KBM-7 (cell line): ENCODE measurements around the gene PLPP1.
"Not testable (repeated sequence)": the region's sequence is repeated elsewhere in the genome, so short reads cannot be mapped to it uniquely, and the experiment has no call there.

ENCODE experiments used
- DNase-seq: peaks from one replicate; pipeline ENCODE4 v3.0.0-alpha.2; 2015
- in situ Hi-C: fragments of 300-500 bp; cut with MboI; formaldehyde crosslinking; loops from 2 replicates; pipeline ENCODE4 v1.14.3; 2020; ENCODE audit warnings: low sequenced_read_pairs, low pct_unique_long_range_greater_than_20kb, mixed read lengths

The PLPP1 gene

DNA sequence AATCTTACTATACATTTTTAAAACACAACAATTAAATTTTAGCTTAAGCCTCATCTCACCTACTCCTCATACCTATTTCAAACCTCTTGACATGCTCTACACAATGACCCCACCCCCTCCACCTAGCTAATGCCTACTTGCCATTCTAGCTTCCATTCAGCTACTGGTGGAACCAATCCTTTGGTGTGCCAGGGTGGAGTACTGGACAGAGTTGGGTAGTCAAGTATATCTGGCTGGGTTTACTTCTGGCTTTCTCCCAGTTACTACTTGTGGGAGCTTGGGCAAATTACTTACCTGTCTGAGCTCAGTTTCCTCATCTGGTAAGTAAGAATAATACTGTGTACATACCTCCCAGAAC, 24.3 kb downstream of the PLPP1 start:
- no peak for DNase-seq
- in situ Hi-C loops, result no loop called here

DNA sequence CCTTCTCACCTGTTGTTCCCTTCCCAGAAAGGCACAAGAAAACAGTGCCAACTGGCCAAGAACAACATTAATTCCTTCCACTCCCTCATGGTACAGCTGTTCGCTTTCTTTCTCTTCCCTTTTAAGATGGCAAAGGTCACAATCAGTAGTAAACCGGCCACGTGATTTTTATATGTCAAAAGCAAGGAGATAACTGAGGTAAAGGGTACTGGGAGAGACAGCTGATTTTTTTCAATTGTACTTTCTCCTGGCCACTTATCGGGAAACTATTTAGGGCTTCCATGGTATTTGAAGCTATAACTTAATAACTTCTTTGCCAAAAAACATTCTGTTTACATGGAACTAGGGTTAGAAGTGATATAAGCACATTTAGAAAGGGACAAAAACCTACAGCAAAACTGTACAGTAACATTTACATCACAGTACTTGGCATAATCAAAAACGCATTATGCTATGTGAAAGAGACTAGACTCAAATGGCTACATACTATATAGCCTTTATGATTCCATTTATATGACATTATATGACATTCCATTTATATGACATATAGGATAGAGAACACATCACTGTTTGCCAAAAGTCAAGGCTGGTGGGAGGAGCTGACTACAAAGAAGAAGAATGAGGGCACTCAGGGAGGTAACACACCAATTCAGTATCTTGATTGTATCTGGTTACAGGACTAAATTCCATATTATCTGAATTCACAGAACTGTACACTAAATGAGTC, 24.8 kb downstream of the PLPP1 start:
- DNase-seq, result no peak
- in situ Hi-C loops, result no loop called here

DNA sequence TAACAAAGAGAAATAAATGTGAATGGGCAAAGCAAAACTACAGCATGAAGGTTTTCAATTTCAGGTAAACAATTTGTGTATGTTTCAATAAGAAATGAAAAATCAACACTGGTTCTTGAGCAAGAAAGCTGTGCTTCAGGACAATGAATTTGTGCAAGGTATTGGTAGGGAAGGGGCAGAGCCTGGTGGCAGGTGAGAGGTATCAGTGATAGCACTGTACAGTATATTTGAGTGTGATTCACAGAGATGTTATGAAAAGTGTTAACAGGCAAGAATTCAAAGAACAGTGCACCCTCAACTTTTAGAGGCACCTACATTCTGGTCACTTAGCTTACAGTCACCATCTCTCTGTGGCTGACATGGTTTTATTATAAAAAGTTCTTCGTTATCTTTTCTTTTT, 25.7 kb downstream of the PLPP1 start:
- in situ Hi-C loops, result no loop called here
- DNase-seq, result no peak

DNA sequence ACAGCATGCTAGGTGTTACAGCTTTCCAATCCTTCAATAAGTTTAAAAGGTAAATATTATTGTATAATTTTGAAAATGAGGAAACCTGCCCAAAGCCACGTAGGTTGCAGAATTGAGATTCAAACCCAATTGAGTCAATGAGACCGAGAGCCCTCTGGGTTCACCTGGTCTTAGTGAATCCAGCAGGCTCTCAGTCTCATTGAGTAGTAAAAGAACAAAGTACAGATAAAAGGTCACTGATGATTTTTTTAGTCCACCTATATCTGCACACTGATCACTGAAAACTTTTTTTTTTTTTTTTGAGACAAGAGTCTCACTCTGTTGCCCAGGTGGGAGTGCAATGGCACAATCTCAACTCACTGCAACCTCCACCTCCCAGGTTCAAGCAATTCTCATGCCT, 27.2 kb downstream of the PLPP1 start:
- in situ Hi-C loops, result no loop called here
- DNase-seq, result no peak

DNA sequence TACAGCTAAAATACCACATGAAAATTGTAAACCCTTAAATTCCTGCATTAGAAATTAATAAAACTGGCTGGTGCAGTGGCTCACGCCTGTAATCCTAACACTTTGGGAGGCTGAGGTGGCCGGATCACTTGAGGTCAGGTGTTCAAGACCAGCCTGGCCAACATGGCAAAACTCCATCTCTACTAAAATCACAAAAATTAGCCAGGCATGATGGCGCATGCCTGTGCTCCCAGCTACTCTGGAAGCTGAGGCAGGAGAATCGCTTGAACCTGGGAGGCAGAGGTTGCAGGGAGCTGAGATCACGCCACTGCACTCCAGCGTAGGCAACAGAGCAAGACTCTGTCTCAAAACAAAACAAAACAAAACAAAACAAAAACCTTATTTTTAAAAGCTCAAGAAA, 29.1 kb downstream of the PLPP1 start:
- DNase-seq, in situ Hi-C loops: not testable (repeated sequence)

DNA sequence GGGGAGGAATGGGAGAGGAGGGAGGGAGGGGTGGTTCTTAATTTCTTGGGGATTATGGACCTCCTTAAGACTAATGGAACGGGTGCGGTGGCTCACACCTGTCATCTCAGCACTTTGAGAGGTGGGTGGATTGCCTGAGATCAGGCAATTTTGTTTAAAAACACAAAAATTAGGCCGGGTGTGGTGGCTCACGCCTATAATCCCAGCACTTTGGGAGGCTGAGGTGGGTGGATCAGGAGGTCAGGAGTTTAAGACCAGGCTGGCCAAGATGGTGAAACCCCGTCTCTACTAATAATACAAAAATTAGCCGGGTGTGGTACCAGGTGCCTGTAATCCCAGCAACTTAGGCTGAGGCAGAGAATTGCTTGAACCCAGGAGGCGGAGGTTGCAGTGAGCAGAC, 30.8 kb downstream of the PLPP1 start:
- DNase-seq, in situ Hi-C loops: not testable (repeated sequence)

- peak; percentile 70 for DNase-seq
- in situ Hi-C loops, result no loop called here
Observed at GRCh38 chr5:55502759-55503158, 32.0 kb downstream of the PLPP1 start.

DNA sequence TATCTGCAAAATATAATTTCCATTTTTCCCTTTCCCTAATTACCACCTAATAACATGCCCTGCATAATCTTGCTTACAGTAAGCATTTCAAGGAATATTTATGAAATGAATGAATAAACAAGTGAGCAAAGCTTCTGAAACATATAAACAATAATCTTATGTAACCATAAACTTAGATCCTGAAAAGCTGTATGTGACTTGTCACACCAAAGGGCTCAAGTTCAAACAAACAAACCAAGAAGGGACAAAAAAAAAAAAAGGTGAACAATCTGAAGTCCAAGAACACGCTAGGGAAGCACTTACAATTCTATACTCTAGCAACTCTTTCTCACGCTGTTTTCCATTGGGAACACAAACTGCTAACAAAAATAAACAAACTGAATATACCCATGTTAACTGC, 36.3 kb downstream of the PLPP1 start:
- DNase-seq, result no peak
- in situ Hi-C loops, result no loop called here

DNA sequence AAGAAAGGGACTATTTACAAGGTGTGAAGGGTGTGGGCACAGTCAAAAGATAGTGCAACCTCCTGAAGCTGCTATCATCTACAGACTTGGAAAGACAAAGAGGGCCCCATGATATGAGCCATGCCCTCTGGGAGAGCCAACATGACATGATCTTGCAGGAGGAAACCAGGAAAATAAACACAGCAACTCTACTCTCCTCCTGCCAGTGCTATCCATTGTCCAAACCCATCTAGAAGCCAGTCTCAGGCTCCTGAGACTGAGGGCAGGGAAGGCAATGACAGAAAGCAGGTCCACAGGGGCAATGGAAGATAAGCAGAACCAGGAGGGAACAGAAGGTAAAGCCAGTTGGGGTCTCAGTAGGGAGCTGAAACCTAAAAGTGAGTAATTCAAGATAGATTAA, 37.1 kb downstream of the PLPP1 start:
- DNase-seq, result no peak
- in situ Hi-C loops, result no loop called here

DNA sequence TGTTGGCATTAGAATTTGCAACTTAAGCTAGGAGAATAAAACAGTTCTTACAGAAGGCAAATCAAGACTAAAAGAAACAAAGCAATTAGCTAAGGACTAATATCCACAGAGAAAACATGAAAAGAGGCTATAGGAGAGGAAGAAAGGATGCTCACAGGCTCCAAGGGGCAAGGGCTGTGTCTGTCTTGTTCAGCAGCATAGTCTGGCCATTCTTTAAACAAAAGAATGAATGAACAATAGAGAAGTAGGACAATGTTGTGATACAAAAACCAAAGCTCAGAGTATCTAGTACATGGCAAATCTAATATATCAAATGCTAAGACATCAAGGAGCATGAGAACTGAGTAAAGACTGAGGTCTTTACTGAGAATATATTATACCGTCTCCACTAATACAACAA, 39.5 kb downstream of the PLPP1 start:
- in situ Hi-C loops, result no loop called here

DNA sequence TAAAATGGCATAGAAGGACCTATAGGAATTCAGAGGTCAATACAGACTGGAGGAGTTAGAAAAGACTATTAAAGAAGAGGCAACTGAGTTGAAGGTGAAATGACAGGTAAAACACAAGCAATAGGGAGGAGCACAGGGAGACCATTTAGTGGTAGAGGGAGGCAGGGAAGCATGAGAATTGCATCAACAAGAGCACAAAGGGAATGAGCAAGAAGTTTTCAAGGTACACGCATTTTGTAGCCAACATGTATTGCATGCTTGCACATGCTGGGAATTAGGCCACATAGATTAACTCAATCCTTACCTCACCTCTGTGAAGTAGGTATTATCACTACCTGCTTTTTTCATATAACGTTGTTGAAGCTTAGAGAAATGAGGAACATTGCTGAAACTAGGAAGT, 42.3 kb downstream of the PLPP1 start:
- no peak for DNase-seq
- in situ Hi-C loops, result no loop called here

More for the DNA sequence above, 39.5 kb downstream of the PLPP1 start:
- no peak for DNase-seq

DNA sequence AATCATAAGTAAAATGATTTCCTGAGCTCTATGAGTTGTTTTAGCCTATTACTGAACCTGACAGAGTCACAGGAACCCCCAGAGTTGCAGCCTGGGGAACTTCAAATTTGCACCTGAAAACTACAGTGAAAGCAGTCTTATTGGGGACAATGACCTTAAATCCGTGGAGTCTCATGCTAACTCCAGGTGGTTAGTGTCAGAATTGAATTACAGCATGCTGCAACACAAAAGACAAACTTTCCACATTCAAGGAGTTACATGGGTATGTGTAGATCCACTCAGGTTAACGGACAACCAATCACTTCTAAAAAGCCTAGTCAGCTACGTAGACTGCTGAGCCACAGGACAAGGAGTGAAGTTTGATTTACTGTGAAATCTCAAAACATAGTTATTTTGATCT, 49.7 kb downstream of the PLPP1 start:
- in situ Hi-C loops, result no loop called here

DNA sequence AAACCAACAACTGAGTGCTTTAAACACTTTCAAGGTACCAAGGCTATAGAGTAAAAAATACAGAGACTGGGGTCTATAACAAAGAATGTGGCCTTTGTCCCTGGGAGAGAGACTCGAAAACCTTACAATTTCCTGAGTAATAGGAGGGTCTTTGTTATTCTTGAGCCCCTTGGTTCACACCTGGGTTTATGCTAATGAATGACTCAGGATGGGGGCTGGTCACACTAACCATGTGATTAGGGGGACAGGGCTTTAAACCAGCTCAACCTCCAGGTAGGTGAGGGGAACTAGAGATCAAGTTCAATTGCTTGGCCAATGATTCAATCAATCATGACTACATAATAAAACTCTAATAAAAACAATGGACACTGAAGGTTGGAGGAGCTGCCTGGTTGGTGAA, 50.2 kb downstream of the PLPP1 start:
- no peak for DNase-seq
- in situ Hi-C loops, result no loop called here

More for the DNA sequence above, 49.7 kb downstream of the PLPP1 start:
- DNase-seq, result no peak

- in situ Hi-C loops, result no loop called here
- no peak for DNase-seq
Observed at GRCh38 chr5:55483885-55484284, 50.9 kb downstream of the PLPP1 start.

DNA sequence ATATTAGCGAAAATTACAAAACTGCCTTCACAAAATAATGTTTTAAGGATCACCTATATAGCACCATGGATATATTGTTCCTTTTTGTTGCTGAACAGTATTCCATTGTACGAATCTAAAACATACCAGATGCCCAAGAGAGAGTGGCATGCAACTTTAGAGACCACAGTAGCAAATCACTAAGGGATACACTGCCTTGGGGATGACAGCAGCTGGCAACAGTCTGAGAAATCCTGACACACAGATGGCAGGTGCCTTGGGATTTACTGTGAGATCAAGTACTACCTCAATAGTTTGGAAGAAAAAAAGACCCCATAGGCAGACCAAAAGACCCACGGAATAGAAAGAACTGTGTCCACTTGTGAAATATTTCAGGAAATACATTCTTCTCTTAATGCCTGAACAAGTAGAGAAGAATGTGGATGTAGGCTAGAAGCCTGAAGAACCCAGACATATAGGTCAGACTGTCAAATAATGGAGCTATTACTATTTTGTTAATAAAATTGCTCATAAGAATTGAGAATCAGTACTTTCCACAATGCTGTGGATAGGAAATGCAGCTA, 53.4 kb downstream of the PLPP1 start:
- in situ Hi-C loops, result no loop called here
- peak; percentile 4 for DNase-seq

GRCh38 chr5:55480781-55481180, 54.0 kb downstream of the PLPP1 start:
- peak; percentile 31 for DNase-seq
- in situ Hi-C loops, result no loop called here

DNA sequence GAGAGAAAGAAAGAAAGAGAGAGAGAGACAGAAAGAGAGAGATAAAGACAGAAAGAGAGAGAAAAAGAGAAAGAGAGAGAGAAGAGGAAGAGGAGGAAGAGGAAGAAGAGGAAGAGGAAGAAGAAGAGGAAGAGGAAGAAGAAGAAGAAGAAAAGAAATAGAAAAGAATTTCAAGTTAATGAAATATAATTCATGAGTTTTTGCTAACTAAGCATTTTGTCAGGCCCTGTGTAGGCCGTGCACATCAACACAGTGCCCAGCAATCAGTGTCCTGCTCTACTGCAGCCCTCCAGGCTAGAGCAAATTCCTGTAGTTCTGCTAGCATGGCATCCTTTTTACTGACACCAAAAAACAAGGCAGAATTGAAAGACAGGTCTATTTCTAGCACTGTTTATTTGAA, 62.1 kb downstream of the PLPP1 start:
- no peak for DNase-seq
- in situ Hi-C loops, result no loop called here

DNA sequence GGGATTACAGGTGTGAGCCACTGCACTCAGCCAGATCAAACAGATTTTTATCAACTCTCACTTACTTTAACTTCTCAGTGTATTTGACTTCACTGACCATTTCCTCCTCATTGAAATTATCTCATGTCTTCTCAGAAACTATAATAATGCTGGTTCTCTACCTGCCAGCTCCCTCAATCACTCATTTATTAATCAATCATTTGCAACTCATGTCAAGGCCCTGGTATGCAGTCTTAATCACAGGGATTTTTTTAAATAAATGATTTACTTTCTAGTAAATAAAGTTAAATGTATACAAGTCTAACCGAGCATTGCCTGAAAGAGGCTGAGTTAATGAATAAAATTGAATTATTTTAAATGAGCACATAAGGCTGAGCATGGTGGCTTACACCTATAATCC, 63.3 kb downstream of the PLPP1 start:
- no peak for DNase-seq
- in situ Hi-C loops, result no loop called here

DNA sequence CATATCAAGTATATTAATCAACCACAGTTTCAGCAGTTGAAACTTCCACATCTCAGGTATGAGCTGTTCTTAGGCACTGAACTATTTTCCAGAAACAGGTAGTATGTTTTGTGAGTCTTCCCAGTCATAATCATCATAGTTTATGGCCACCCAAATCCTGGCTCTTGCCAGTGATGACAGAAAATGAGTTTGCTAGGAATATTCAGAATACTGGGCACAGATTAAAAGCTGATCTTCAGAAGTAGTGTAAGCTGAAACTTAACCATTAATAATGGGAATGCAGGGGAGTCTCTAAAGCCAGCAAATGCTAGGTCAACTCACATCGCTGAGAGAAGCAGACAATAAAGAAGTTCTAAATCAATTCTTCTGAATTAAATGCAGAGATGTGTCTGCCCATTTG, 64.5 kb downstream of the PLPP1 start:
- DNase-seq, result no peak
- in situ Hi-C loops, result no loop called here

GRCh38 chr5:55469839-55470238, 64.9 kb downstream of the PLPP1 start:
- DNase-seq, result no peak
- in situ Hi-C loops, result no loop called here

GRCh38 chr5:55467862-55468551, 66.8 kb downstream of the PLPP1 start:
- in situ Hi-C loops, result no loop called here

More at GRCh38 chr5:55467862-55468551, 66.8 kb downstream of the PLPP1 start:
- DNase-seq, result no peak
